Psoas muscle (tissue), 8 donors: Measurements from ENCODE around the gene CD9. TPM values are rescaled to one million over a fixed set of nuclear protein-coding genes. Genes with fewer than 3 reads are reported as not detected.

Experiments
- ATAC-seq, 4 donors: fragments of 200-7000 bp; cut with Tn5 transposase; one replicate each; pipeline ENCODE4 v1.9.1; 2020; ENCODE audit warnings: moderate library complexity in 3 of 4, mild to moderate bottlenecking in 2 of 4
- DNase-seq, 2 donors: peaks; one replicate each; pipeline ENCODE4 v3.0.0-alpha.2; 2020
- H3K27ac ChIP-seq: fragments of 200-600 bp; one replicate; pipeline ENCODE4 v1.8.0; 2022
- H3K27me3 ChIP-seq, 3 donors: fragments of 200-600 bp in 1 of 3; one replicate each; pipeline versions ENCODE4 v1.6.1 to v1.8.0; 2013 to 2022; ENCODE audit warnings: low read length in 2 of 3, mild to moderate bottlenecking in 2 of 3, moderate library complexity in 1 of 3; ENCODE audit not compliant: insufficient read depth in 3 of 3
- H3K36me3 ChIP-seq, 2 donors: fragments of 200-600 bp in 1 of 2; one replicate each; pipeline versions ENCODE4 v1.6.1 to v1.8.0; 2013 to 2022; ENCODE audit warnings: low read depth in 1 of 2, mild to moderate bottlenecking in 1 of 2, moderate library complexity in 1 of 2; ENCODE audit not compliant: insufficient read depth in 1 of 2
- H3K4me1 ChIP-seq: fragments of 200-600 bp; one replicate; pipeline ENCODE4 v1.8.0; 2022
- H3K4me3 ChIP-seq: fragments of 200-600 bp; one replicate; pipeline ENCODE4 v1.8.0; 2022; ENCODE audit warnings: mild to moderate bottlenecking
- H3K9me3 ChIP-seq: fragments of 200-600 bp; one replicate; pipeline ENCODE4 v1.8.0; 2022
- CTCF ChIP-seq: fragments of 200-600 bp; IDR thresholded peaks from one replicate; pipeline ENCODE4 v1.8.0; 2022; ENCODE audit warnings: antibody characterized with exemption
- WGBS, 3 donors: extraction: QIAGEN DNeasy Blood & Tissue Kit; methylation state at CpG; one replicate each; pipeline versions ENCODE4 v1.1.6 to v1.1.7; 2013; 5-methylcytosine and 5-hydroxymethylcytosine counted together
- intact Hi-C, 2 donors: fragments of 100-400 bp; cut with DNase I; formaldehyde crosslinking; loops; one replicate each; pipeline versions ENCODE4 v1.11.0 to v1.14.2; 2022
- polyA plus RNA-seq, 3 donors: library from polyadenylated mRNA; stranded (reverse); fragments of 200-250 nt; gene quantifications; one replicate each; pipeline ENCODE4 v1.2.3, GENCODE V29; 2013
- total RNA-seq, 4 donors: library from RNA; stranded (reverse); fragmentation: NEBNext Ultra II Directional in 2 of 4; extraction: Animal tissue kit (Norgen Biotek cat#: 25700) in 2 of 4; gene quantifications; one replicate each; pipeline versions ENCODE4 v1.2.1 to v1.2.4, GENCODE V29; 2021 to 2023
- donor health status: healthy with polysubstance abuse.
- donor health status: DM: no; HTN: no; CAD: no; lungs with moderate emphysema.
- donor health status: Bipolar disorder and iron deficiency.
- donor health status: healthy.
- donor health status: DM: yes; HTN: yes; CAD: no.
- donor health status: DM: no; HTN: no; CAD: no.
- donor health status: DM: no; HTN: no; CAD: no.
- donor health status: DM: yes; HTN: yes; CAD: no.

Gene CD9
- total and polyA plus RNA-seq, 7 donors, result 23.0 to 90.9 (median 37.4) TPM

GRCh38 chr12:6276956-6277620 lies 76.9 kb downstream of the CD9 start:
- intact Hi-C loops, result loop anchor here (2.0 to 5.0 kb wide), 2 partner anchors 44 to 45 kb away; no protein-coding TSS in a partner anchor
- Histone ChIP-seq H3K4me1 (peaks cover 18% of the 10 kb centered on the region), H3K4me3 (no peak overlapping the region), H3K36me3 (no peaks in the 10 kb centered on the region), H3K27ac (peak overlapping the region; percentile 90), H3K9me3 (no peaks in the 10 kb centered on the region), H3K27me3 (no peaks in the 10 kb centered on the region)
- DNase-seq (no peak), ATAC-seq (peak in 1 of 4 donors; percentile 34)
- TF ChIP-seq CTCF, result no peak
- WGBS, 3 donors, result 65 to 69% (median 68%) methylated on average over 7 of the region's 7 CpGs

GRCh38 chr12:6277982-6278438 lies 77.8 kb downstream of the CD9 start:
- Histone ChIP-seq H3K4me3 (peak overlapping the region; percentile 71), H3K9me3 (no peaks in the 10 kb centered on the region), H3K27ac (peak overlapping the region; percentile 90), H3K27me3 (no peaks in the 10 kb centered on the region), H3K4me1 (peaks cover 18% of the 10 kb centered on the region), H3K36me3 (no peaks in the 10 kb centered on the region)
- intact Hi-C loops, result loop anchor here (1.0 to 5.0 kb wide), 4 partner anchors 45 to 83 kb away; no protein-coding TSS in a partner anchor
- DNase-seq (no peak), ATAC-seq (peak in 3 of 4 donors; percentile 4 to 41 (median 11))
- TF ChIP-seq CTCF, result no peak
- 39 to 55% (median 43%) methylated on average over 15 of the region's 15 CpGs for WGBS, 3 donors

- Histone ChIP-seq H3K36me3 (no peaks in the 10 kb centered on the region), H3K4me3 (peak overlapping the region; percentile 71), H3K4me1 (peaks cover 13% of the 10 kb centered on the region), H3K27ac (peak overlapping the region; percentile 90), H3K27me3 (no peaks in the 10 kb centered on the region), H3K9me3 (no peaks in the 10 kb centered on the region)
- DNase-seq, result peak; percentile 88 to 93
- peak; percentile 92 to 97 (median 95) for ATAC-seq
- peak; percentile 99 for TF ChIP-seq CTCF
- WGBS, 3 donors, result 7 to 16% (median 12%) methylated on average over 60 to 88 of the region's 88 CpGs
- intact Hi-C loops, result loop anchor here (1.0 to 5.0 kb wide), 4 partner anchors 46 to 217 kb away; no protein-coding TSS in a partner anchor
These were observed 78.4 kb downstream of the CD9 start for GRCh38 chr12:6278439-6279255.

GRCh38 chr12:6279256-6279628 lies 79.0 kb downstream of the CD9 start:
- TF ChIP-seq CTCF, result no peak
- 89 to 93% (median 90%) methylated on average over 12 of the region's 12 CpGs for WGBS, 3 donors
- Histone ChIP-seq H3K27me3 (no peaks in the 10 kb centered on the region), H3K9me3 (no peaks in the 10 kb centered on the region), H3K27ac (no peak overlapping the region), H3K4me3 (peak overlapping the region; percentile 71), H3K36me3 (no peaks in the 10 kb centered on the region), H3K4me1 (peaks cover 11% of the 10 kb centered on the region)
- DNase-seq (no peak), ATAC-seq (no peak)
- intact Hi-C loops, result loop anchor here (1.0 to 5.0 kb wide), 3 partner anchors 47 to 218 kb away; no protein-coding TSS in a partner anchor
